Measurements from ENCODE around the gene HOXA2. TPM values are rescaled to one million over a fixed set of nuclear protein-coding genes. Genes with fewer than 3 reads are reported as not detected.

HOXA2 gene
- total RNA-seq, 4 donors from 2014 or later, result 4.7 to 24.8 (median 8.9) TPM

DNA sequence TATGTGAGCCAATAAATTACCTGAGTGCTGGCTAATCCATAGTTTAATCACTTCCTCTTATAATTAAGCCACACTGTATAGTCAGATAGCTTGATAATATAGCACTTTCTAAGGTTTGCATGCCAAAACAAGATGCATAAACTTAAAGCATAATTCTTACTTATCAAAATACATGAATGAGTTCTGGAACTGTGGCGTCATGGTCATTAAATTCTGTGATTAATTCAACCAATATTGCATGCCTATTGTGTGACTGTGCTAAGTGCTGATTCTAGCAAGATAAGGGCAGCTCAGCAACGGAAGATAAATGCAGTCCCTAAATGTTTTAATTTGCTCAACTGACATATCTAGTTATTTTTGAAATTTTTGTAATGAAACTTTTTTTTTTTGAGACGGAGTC lies 36.3 kb downstream of the HOXA2 start:
- H3K36me3 ChIP-seq, result no peaks in the 10 kb centered on the region
- DNase-seq, result no peak
- H3K27ac ChIP-seq, result no peak overlapping the region
- H3K4me1 ChIP-seq, result no peaks in the 10 kb centered on the region
- TF ChIP-seq POLR2A (IDR thresholded peaks at IDR 0.05) (no peak), CTCF (IDR thresholded peaks at IDR 0.05) (no peak)
- H3K4me3 ChIP-seq, result no peak overlapping the region
- no peaks in the 10 kb centered on the region for H3K9me3 ChIP-seq
- H3K27me3 ChIP-seq, result no peaks in the 10 kb centered on the region

DNA sequence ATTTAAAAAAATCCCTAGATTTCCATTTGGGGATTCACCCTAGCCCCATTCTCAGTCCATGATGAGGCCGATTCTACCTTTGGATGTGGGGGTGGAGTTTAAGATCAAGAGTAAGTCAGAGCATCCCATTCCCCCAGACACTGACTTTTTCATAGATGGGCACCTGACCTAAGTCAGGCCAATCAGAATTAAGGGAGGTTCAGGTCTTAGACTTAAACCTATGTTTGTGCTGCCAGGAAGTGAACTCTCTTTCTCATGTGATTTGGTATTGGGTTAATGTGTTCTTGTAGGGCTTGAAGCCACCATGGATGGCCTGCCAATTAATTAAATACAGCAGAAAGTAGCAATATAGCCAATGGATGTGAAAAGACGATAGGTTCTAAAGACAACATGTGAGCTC lies 36.8 kb downstream of the HOXA2 start:
- H3K27me3 ChIP-seq, result no peaks in the 10 kb centered on the region
- H3K4me3 ChIP-seq, result no peak overlapping the region
- no peak overlapping the region for H3K27ac ChIP-seq
- no peaks in the 10 kb centered on the region for H3K4me1 ChIP-seq
- DNase-seq, result no peak
- no peaks in the 10 kb centered on the region for H3K9me3 ChIP-seq
- no peaks in the 10 kb centered on the region for H3K36me3 ChIP-seq
- no peak for TF ChIP-seq POLR2A (IDR thresholded peaks at IDR 0.05)
- no peak for TF ChIP-seq CTCF (IDR thresholded peaks at IDR 0.05)

DNA sequence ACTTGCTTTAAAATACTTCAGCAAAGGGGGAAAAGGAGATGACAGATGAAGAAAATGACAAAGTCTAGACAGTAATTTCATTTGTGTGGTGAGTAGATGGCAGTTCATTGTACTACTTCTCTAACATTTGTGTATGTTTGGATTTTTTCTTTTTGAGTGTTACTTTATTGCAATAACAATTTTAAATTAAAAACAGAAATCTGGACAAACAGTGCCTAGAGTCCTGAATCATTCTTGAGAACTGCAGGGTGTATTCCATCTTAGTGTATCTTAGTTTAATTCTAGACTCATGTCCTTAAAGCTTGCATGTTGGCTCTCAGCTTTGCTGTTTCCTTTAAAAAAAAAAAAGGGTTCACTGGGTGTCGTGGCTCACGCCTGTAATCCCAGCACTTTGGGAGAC lies 37.8 kb downstream of the HOXA2 start:
- Histone ChIP-seq H3K36me3 (no peaks in the 10 kb centered on the region), H3K4me3 (no peak overlapping the region), H3K27ac (no peak overlapping the region), H3K4me1 (no peaks in the 10 kb centered on the region), H3K9me3 (no peaks in the 10 kb centered on the region), H3K27me3 (no peaks in the 10 kb centered on the region)
- DNase-seq, result no peak
- TF ChIP-seq POLR2A (IDR thresholded peaks at IDR 0.05), result no peak
- no peak for TF ChIP-seq CTCF (IDR thresholded peaks at IDR 0.05)

DNA sequence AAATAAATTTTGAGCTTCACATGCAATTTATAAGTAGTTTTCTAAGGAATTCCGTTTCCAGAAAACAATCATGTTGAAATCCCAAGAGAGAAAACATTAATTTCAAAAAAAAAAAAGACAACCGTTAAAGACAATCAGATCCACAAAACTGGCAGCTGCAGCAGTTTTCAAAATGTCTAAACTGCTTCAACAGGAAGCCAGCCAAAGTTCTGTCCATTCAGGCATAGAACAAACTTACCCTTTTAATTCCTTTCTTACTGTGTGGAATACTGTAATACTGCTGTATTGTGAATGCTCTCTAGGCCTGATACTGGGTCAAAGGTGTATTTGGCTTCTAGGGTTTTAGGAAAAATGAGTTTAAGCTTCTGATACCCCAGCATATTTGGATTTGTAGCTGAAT lies 38.3 kb downstream of the HOXA2 start:
- Histone ChIP-seq H3K4me1 (no peaks in the 10 kb centered on the region), H3K27me3 (no peaks in the 10 kb centered on the region), H3K4me3 (no peak overlapping the region), H3K36me3 (no peaks in the 10 kb centered on the region), H3K27ac (no peak overlapping the region), H3K9me3 (no peaks in the 10 kb centered on the region)
- no peak for TF ChIP-seq CTCF (IDR thresholded peaks at IDR 0.05)
- TF ChIP-seq POLR2A (IDR thresholded peaks at IDR 0.05), result no peak
- DNase-seq, result no peak

DNA sequence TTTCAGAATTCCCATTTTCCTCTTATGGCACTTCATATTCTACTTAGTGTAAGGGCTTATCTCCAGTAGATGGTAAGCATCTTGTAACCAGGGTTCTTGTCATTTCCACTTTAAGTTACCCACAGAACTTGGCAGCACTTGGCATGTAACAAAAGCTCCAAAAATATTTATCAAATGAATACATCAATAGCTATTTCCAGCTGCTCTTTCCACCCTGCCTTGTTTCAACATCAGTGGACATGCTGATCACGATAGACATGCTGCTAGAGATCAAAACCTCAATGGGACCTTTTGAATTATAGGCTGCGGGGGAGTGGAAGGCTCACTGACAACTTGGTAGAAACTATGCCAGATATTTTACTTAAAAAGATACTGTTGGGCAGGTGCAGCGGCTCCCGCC lies 39.5 kb downstream of the HOXA2 start:
- no peaks in the 10 kb centered on the region for H3K9me3 ChIP-seq
- H3K4me1 ChIP-seq, result no peaks in the 10 kb centered on the region
- H3K4me3 ChIP-seq, result no peak overlapping the region
- no peaks in the 10 kb centered on the region for H3K27me3 ChIP-seq
- TF ChIP-seq CTCF (IDR thresholded peaks at IDR 0.05) (no peak), POLR2A (IDR thresholded peaks at IDR 0.05) (no peak)
- no peaks in the 10 kb centered on the region for H3K36me3 ChIP-seq
- no peak for DNase-seq
- no peak overlapping the region for H3K27ac ChIP-seq

GRCh38 chr7:27053153-27053552 lies 49.3 kb downstream of the HOXA2 start:
- H3K9me3 ChIP-seq, result no peaks in the 10 kb centered on the region
- H3K27me3 ChIP-seq, result no peaks in the 10 kb centered on the region
- no peak for DNase-seq
- TF ChIP-seq POLR2A (IDR thresholded peaks at IDR 0.05), result no peak
- no peak for TF ChIP-seq CTCF (IDR thresholded peaks at IDR 0.05)
- no peaks in the 10 kb centered on the region for H3K36me3 ChIP-seq
- no peak overlapping the region for H3K27ac ChIP-seq
- H3K4me1 ChIP-seq, result no peaks in the 10 kb centered on the region
- no peak overlapping the region for H3K4me3 ChIP-seq

All from Peyer's patch (tissue), 4 donors.